Fibroblast of villous mesenchyme (primary cell): Measurements from ENCODE around the gene NOP9. TPM values are rescaled to one million over a fixed set of nuclear protein-coding genes. Genes with fewer than 3 reads are reported as not detected.

Experiments
- DNase-seq: peaks from one replicate; pipeline ENCODE4 v3.0.0-alpha.2; 2010; ENCODE audit warnings: low read depth
- H3K4me3 ChIP-seq: 2 replicates; pipeline ENCODE4 v1.5.1; 2011; ENCODE audit warnings: low read depth, mild to moderate bottlenecking, low read length
- total RNA-seq: library from RNA; depleted of rRNA; stranded (reverse); fragments of >200 nt; gene quantifications from 2 replicates; pipeline ENCODE4 v1.2.3, GENCODE V29; 2012
- TF ChIP-seq, protein P1 (sequence below): IDR thresholded peaks from 2 replicates; pipeline ENCODE4 v1.5.1; 2012; ENCODE audit warnings: low read depth, mild to moderate bottlenecking, low read length; ENCODE audit not compliant: insufficient read depth

The NOP9 gene
- total RNA-seq, 1 donor, result 29.4 TPM

DNA sequence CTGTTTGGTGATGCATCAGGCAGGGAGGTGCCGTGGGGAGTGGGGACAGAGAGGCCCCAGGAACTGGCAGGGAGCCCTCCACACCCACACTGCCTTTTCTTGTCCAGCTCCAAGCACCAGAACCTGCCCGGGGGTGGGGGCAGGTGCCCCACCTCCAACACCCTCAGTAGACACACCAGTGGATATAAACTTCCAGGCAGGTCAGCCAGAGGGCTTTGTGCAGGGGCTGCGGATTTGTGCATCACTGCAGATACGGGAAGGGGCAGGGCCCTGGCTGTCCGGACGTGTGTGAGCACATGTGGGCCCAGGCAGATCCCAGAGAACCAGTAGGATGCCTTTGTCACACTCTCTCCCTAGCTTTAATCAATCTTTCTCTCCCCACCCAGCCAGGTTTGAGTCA is 35.4 kb upstream of the NOP9 start:
- DNase-seq, result no peak
- TF ChIP-seq, protein P1, sequence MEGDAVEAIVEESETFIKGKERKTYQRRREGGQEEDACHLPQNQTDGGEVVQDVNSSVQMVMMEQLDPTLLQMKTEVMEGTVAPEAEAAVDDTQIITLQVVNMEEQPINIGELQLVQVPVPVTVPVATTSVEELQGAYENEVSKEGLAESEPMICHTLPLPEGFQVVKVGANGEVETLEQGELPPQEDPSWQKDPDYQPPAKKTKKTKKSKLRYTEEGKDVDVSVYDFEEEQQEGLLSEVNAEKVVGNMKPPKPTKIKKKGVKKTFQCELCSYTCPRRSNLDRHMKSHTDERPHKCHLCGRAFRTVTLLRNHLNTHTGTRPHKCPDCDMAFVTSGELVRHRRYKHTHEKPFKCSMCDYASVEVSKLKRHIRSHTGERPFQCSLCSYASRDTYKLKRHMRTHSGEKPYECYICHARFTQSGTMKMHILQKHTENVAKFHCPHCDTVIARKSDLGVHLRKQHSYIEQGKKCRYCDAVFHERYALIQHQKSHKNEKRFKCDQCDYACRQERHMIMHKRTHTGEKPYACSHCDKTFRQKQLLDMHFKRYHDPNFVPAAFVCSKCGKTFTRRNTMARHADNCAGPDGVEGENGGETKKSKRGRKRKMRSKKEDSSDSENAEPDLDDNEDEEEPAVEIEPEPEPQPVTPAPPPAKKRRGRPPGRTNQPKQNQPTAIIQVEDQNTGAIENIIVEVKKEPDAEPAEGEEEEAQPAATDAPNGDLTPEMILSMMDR, result no peak
- H3K4me3 ChIP-seq, result no peak overlapping the region

DNA sequence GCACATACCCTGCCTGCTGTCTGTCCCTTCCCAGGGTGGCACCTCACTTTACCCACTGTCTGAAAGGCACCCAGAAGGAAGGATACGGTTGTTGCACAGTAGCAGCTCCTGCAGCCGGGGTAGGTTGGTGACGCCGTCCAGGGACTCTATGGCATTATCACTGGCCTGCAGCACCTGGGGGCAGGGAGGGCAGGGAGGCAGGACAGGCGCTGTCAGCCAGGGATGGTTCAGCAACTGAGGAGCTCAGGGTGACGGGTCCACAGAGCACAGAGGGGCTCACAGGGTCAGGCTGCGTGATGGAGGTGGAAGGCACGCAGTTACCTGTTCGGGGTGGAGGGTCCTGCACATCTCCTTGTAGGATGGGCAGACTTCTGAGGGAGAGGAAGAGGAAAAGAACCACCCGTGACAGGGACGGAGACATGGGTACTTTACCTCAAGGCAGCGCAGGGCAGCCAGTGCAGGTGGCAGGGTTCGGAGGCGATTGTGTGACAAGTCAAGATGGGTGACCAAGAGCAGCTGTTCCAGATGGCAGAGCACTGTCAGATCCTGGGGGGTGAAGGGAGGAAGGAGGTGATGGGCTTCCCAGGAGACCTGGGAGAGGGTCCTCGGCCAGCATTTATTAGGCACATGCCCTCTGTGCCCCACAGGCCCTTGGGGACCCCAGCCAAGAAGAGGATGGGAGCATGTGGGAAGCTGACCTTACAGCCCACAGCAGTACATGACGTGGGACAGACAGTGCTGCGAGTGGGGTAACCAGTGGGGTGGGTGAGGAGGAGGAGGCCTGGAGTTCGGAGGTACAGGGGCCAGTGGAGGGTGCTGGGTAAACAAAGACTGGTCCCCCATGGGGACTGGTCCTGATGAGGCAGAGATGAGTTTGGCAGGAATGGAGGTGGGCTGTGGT is 33.1 kb upstream of the NOP9 start:
- TF ChIP-seq, protein P1, result no peak
- no peak overlapping the region for H3K4me3 ChIP-seq
- DNase-seq, result no peak

DNA sequence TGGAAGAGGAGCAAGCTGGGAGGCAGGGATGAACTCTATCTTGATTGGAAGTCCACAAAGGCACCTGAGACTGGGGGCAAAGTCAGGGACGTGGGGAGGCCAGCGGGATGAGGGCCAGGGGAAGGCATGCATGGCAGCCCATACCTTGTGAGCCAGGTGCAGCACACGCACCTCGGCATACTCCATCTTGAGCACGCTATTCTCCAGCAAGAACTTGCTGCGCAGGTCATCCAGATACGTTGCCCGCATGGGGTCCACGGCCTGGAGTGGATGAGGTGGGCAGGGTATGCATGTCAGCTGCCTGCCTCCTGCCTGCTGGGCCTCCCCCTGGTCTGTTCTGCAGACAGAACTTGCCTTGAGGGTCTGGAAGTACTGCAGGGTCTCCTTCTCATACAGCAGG is 32.1 kb upstream of the NOP9 start:
- no peak overlapping the region for H3K4me3 ChIP-seq
- TF ChIP-seq, protein P1, result no peak
- no peak for DNase-seq

DNA sequence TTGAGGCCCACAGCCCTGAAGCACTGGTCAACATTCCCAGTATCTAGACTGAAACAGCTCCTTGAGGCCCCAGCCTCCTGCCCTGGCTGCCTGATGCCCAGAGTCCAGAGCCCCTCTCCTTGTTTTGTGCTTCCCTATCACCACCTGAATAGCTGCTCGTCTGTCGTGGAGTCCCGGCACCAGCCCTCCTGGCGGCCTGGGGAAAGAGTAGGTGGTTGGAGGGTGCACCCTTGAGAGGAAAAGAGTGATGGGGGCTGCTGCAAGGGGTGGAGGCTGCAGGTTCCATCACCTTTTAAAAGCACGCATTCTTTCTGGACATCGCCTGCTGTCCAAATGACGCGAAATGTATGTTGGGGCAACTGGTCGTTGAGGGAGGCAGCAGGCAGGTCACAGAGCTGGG is 31.4 kb upstream of the NOP9 start:
- no peak overlapping the region for H3K4me3 ChIP-seq
- TF ChIP-seq, protein P1, result no peak
- DNase-seq, result no peak

DNA sequence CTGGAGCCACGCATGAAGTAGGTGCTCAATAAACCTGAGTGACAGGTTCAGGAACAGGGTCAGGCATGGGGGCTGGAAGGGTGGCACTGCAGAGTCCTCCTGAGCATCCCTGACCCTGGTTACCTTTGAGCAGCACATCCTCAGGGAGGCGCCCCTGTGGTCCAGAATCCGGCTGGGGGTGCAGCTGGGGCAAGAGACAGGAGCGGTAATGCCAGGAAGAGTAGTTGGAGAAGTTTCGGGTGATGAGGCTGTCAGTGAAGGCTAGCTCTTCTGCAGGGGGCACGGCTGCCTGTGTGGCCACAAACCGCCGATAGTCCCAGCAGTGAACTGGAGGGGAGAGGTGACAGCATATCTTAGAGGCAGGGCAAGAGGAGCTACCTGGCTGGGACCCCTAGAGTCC is 30.3 kb upstream of the NOP9 start:
- TF ChIP-seq, protein P1, result no peak

DNA sequence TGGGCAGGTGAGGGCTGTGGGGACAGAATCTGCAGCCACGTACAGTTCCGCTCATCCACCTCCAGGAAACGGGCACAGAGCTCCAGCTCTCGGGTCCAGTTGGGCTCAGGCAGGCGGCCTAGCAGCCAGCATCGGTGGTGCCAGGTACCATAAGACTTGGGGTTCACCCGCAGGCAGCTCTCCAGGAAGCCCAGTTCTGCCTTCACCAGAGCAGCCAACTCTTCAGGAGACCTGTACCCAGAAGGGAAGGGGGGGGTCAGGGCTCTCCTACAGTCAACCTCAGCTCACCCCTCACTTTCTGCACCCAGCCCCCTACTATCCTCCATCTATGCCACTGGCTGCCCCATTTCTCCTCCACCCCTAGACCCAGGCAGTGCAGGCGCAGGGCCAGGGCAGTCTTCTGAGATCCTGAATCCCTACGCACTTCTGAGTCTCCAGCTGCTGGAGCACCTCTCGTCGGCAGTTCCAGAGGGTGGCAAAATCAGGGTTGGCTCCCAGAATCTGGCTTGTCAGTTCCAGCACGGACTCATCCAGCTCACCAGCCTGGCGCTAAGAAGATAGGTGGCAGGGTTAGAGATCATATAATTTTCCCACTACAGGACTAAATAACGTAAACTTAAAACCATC is 29.6 kb upstream of the NOP9 start:
- TF ChIP-seq, protein P1, result no peak
- no peak for DNase-seq
- H3K4me3 ChIP-seq, result no peak overlapping the region

More for the DNA sequence above, 30.3 kb upstream of the NOP9 start:
- H3K4me3 ChIP-seq, result no peak overlapping the region
- DNase-seq, result no peak
